Right lobe of liver (tissue), 4 donors: ENCODE measurements around the gene FRMD4A.

Source experiments
- POLR2A ChIP-seq: fragments of 450-650 bp; IDR thresholded peaks from one replicate; pipeline ENCODE4 v1.6.1; 2017; ENCODE audit warnings: antibody characterized with exemption, mild to moderate bottlenecking
- TF ChIP-seq, protein P1 (sequence below), 4 donors: fragments of 200-600 bp in 3 of 4; fragments of 450-650 bp in 1 of 4; IDR thresholded peaks; one replicate each; pipeline versions ENCODE4 v1.5.1 to v1.8.0; 2016 to 2022; ENCODE audit warnings: antibody characterized with exemption in 4 of 4, mild to moderate bottlenecking in 2 of 4
- donor health status: DM: no; HTN: no; CAD: no.
- donor health status: DM: no; HTN: no; CAD: no.
- donor health status: DM: no; HTN: yes; CAD: no.

DNA sequence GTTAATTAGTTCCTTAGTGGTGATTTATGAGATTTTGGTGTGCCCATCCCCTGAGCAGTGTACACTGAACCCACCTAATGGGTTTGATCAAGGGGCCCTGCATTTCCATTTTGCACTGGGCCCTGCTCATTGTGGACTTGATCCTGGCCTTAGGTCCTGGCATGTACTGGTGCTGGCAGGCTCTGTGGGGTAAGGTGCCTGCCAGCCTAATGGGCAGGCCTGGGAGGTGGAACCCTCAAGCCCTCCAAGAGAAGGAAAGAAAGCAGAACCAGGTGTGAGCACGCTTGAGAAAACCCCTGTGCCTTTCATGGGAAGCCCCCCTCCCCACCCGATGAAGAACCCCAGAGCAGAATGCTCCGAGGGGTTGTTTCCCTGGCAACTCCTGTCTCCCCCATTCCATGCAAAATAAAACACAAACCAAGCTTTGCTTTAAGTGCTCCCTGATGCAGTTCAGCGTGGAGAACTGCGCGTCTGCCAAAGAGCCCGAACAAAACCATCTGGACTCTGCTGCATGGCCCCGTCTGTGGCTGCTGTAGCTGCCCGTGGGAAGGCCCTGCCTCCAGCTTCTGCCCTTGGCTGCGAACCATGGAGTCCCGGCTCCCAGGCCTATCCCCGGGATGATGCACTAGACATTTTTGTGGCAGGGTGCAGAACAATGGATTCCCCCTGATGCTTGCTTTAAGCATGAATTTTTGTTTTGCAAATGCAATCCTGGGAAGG is 620.6 kb downstream of the FRMD4A start:
- TF ChIP-seq, protein P1, sequence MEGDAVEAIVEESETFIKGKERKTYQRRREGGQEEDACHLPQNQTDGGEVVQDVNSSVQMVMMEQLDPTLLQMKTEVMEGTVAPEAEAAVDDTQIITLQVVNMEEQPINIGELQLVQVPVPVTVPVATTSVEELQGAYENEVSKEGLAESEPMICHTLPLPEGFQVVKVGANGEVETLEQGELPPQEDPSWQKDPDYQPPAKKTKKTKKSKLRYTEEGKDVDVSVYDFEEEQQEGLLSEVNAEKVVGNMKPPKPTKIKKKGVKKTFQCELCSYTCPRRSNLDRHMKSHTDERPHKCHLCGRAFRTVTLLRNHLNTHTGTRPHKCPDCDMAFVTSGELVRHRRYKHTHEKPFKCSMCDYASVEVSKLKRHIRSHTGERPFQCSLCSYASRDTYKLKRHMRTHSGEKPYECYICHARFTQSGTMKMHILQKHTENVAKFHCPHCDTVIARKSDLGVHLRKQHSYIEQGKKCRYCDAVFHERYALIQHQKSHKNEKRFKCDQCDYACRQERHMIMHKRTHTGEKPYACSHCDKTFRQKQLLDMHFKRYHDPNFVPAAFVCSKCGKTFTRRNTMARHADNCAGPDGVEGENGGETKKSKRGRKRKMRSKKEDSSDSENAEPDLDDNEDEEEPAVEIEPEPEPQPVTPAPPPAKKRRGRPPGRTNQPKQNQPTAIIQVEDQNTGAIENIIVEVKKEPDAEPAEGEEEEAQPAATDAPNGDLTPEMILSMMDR (IDR thresholded peaks at IDR 0.05): no peak
- no peak for TF ChIP-seq POLR2A
